GM23338 (cell line): Measurements from ENCODE around the gene CDH23. TPM values are rescaled to one million over a fixed set of nuclear protein-coding genes. Genes with fewer than 3 reads are reported as not detected.

ENCODE experiments used
- ATAC-seq: fragments of 200-7000 bp; cut with Tn5 transposase; 3 replicates; pipeline ENCODE4 v1.9.1; 2020
- DNase-seq: peaks from one replicate; pipeline ENCODE4 v3.0.0-alpha.2; 2015; ENCODE audit warnings: low spot score
- H2AFZ ChIP-seq: fragments of 200-600 bp; sonication (generic); 2 replicates; pipeline ENCODE4 v1.8.0; 2016; ENCODE audit warnings: antibody characterized with exemption, mild to moderate bottlenecking, moderate library complexity
- H3F3A ChIP-seq: fragments of 200-600 bp; sonication (generic); replicated peaks from 2 replicates; pipeline ENCODE4 v1.8.0; 2017; ENCODE audit warnings: antibody characterized with exemption, mixed run types, low read depth
- H3K27ac ChIP-seq: fragments of 200-600 bp; sonication (generic); 2 replicates; pipeline ENCODE4 v1.6.1; 2016; ENCODE audit warnings: low read depth
- H3K27me3 ChIP-seq: fragments of 200-600 bp; sonication (generic); 2 replicates; pipeline ENCODE4 v1.8.0; 2016; ENCODE audit warnings: mild to moderate bottlenecking, mixed run types, moderate library complexity; ENCODE audit not compliant: insufficient read depth
- H3K36me3 ChIP-seq: fragments of 200-600 bp; sonication (generic); 2 replicates; pipeline ENCODE4 v1.8.0; 2016; ENCODE audit warnings: mild to moderate bottlenecking; ENCODE audit not compliant: insufficient read depth
- H3K4me1 ChIP-seq: fragments of 200-600 bp; sonication (generic); 2 replicates; pipeline ENCODE4 v1.8.0; 2016; ENCODE audit warnings: mild to moderate bottlenecking, moderate library complexity; ENCODE audit not compliant: insufficient read depth
- H3K4me2 ChIP-seq: fragments of 200-600 bp; sonication (generic); 2 replicates; pipeline ENCODE4 v1.7.1; 2017; ENCODE audit warnings: mixed run types
- H3K4me3 ChIP-seq: fragments of 200-600 bp; sonication (generic); 2 replicates; pipeline ENCODE4 v1.6.1; 2016; ENCODE audit warnings: mixed run types
- H3K79me2 ChIP-seq: fragments of 200-600 bp; sonication (generic); replicated peaks from 2 replicates; pipeline ENCODE4 v1.8.0; 2017; ENCODE audit warnings: mild to moderate bottlenecking; ENCODE audit not compliant: insufficient read depth
- H3K9me2 ChIP-seq: fragments of 200-600 bp; sonication (generic); 2 replicates; pipeline ENCODE4 v1.8.0; 2017; ENCODE audit not compliant: insufficient read depth
- H4K20me1 ChIP-seq: fragments of 200-600 bp; sonication (generic); replicated peaks from 2 replicates; pipeline ENCODE4 v1.8.0; 2017; ENCODE audit warnings: mild to moderate bottlenecking; ENCODE audit not compliant: insufficient read depth
- H3K27ac Mint-ChIP-seq: 2 replicates; pipeline ENCODE4 v1.8.0; 2020; ENCODE audit warnings: inconsistent platforms, mild to moderate bottlenecking, moderate library complexity, mixed read lengths
- H3K27me3 Mint-ChIP-seq: 3 replicates; pipeline ENCODE4 v1.8.0; 2022; ENCODE audit warnings: low read depth, mild to moderate bottlenecking, moderate library complexity, mixed read lengths, inconsistent platforms; ENCODE audit not compliant: insufficient read depth, poor library complexity
- H3K36me3 Mint-ChIP-seq: 3 replicates; pipeline ENCODE4 v1.8.0; 2021; ENCODE audit warnings: low read depth, mild to moderate bottlenecking, inconsistent platforms, moderate library complexity, mixed read lengths
- H3K4me1 Mint-ChIP-seq: 3 replicates; pipeline ENCODE4 v1.8.0; 2020; ENCODE audit warnings: mild to moderate bottlenecking, inconsistent platforms, mixed read lengths
- H3K4me3 Mint-ChIP-seq: 3 replicates; pipeline ENCODE4 v1.8.0; 2021; ENCODE audit warnings: moderate library complexity, mild to moderate bottlenecking, inconsistent platforms, mixed read lengths
- H3K9me3 Mint-ChIP-seq: 3 replicates; pipeline ENCODE4 v1.8.0; 2020; ENCODE audit warnings: moderate library complexity, mild to moderate bottlenecking, inconsistent platforms, mixed read lengths
- CREB1 ChIP-seq: fragments of 250-450 bp; sonication (Bioruptor Pico); IDR thresholded peaks from 2 replicates; pipeline ENCODE4 v1.5.0; 2020; ENCODE audit warnings: low read depth, mild to moderate bottlenecking, moderate library complexity
- EZH2 ChIP-seq: fragments of 200-600 bp; sonication (generic); IDR thresholded peaks from one replicate; pipeline ENCODE4 v1.8.0; 2017; ENCODE audit warnings: antibody characterized with exemption, mild to moderate bottlenecking, low read depth; ENCODE audit not compliant: unreplicated experiment
- EZH2phosphoT487 ChIP-seq: fragments of 200-600 bp; sonication (generic); IDR thresholded peaks from one replicate; pipeline ENCODE4 v1.8.1; 2018; ENCODE audit warnings: antibody characterized with exemption; ENCODE audit not compliant: unreplicated experiment
- JUNB ChIP-seq: IDR thresholded peaks from one replicate; pipeline ENCODE4 v1.6.1; 2016; ENCODE audit warnings: antibody characterized with exemption; ENCODE audit not compliant: unreplicated experiment
- NANOG ChIP-seq: IDR thresholded peaks from 2 replicates; pipeline ENCODE4 v1.6.1; 2016; ENCODE audit warnings: antibody characterized with exemption, borderline replicate concordance
- POLR2AphosphoS5 ChIP-seq: IDR thresholded peaks from 2 replicates; pipeline ENCODE4 v1.6.1; 2016; ENCODE audit warnings: antibody characterized with exemption, low read depth
- STAT1 ChIP-seq: IDR thresholded peaks from one replicate; pipeline ENCODE4 v1.6.1; 2016; ENCODE audit warnings: antibody characterized with exemption; ENCODE audit not compliant: unreplicated experiment
- ZNF114 ChIP-seq: fragments of 250-450 bp; sonication (Bioruptor Pico); IDR thresholded peaks from 2 replicates; pipeline ENCODE4 v1.5.0; 2020; ENCODE audit warnings: mild to moderate bottlenecking, moderate library complexity
- ZNF331 ChIP-seq: fragments of 250-450 bp; sonication (Bioruptor Pico); IDR thresholded peaks from 2 replicates; pipeline ENCODE4 v1.5.0; 2020; ENCODE audit warnings: low read depth, mild to moderate bottlenecking, moderate library complexity
- polyA plus RNA-seq: library from polyadenylated mRNA; unstranded; fragments of >200 nt; fragmentation: Nextera tagmentation; extraction: Ambion mirVana; gene quantifications from 2 replicates; pipeline ENCODE4 v1.2.1, GENCODE V29; 2016
- total RNA-seq: library from RNA; depleted of rRNA; stranded (reverse); fragments of >200 nt; shearing (Covaris generic); gene quantifications from 2 replicates; pipeline ENCODE4 v1.2.3, GENCODE V29; 2014
- TF ChIP-seq, protein P1 (sequence below), 2 experiments: fragments of 200-600 bp in 1 of 2; sonication (generic) in 1 of 2; conservative IDR thresholded peaks; 2 replicates each; pipeline versions ENCODE4 v1.5.1 to v1.6.1; 2016 to 2017; ENCODE audit warnings: antibody characterized with exemption in 2 of 2, low read depth in 2 of 2, mild to moderate bottlenecking in 2 of 2, moderate library complexity in 1 of 2
- TF ChIP-seq, protein P2 (sequence below): IDR thresholded peaks from 2 replicates; pipeline ENCODE4 v1.6.1; 2016; ENCODE audit warnings: antibody characterized with exemption
- TF ChIP-seq, protein P3 (sequence below): fragments of 250-450 bp; sonication (Bioruptor Pico); IDR thresholded peaks from 2 replicates; pipeline ENCODE4 v1.5.0; 2020; ENCODE audit warnings: mild to moderate bottlenecking, moderate library complexity
- TF ChIP-seq, protein P4 (sequence below): IDR thresholded peaks from one replicate; pipeline ENCODE4 v1.6.1; 2018; ENCODE audit warnings: antibody characterized with exemption; ENCODE audit not compliant: unreplicated experiment

The CDH23 gene
- total and polyA plus RNA-seq, 2 experiments from 2014 or later, result 0.95 to 4.3 TPM

DNA sequence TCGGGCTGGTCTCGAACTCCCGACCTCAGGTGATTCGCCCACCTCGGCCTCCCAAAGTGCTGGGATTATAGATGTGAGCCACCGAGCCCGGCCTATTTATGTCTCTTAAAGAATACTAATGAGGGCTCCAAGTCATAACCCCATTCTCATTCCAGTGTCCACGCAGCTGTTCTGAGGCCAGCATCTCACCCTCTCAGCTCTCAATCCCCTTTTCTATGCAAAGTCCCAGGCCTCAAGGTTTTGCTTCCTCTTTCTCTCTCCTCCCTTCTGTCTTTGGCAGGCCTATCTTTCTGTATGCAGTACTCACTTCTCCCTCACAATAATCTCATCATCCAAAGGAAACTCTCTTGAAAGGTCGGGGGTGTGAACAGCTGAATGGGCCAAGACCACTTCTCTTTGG, 404.6 kb downstream of the CDH23 start:
- H3K4me3 Mint-ChIP-seq, result no peak overlapping the region
- no peaks in the 10 kb centered on the region for H3F3A ChIP-seq

More for the DNA sequence above, 404.6 kb downstream of the CDH23 start:
- H2AFZ ChIP-seq, result no peak overlapping the region
- H3K4me1 Mint-ChIP-seq, result peaks cover 3% of the 10 kb centered on the region; the same call in 2 of the 3 replicates
- no peak overlapping the region for H3K27ac Mint-ChIP-seq
- no peaks in the 10 kb centered on the region for H3K4me1 ChIP-seq
- H3K4me3 ChIP-seq, result no peak overlapping the region
- no peaks in the 10 kb centered on the region for H3K9me2 ChIP-seq
- peaks cover 3% of the 10 kb centered on the region; the same call in 1 of the 2 replicates for H3K27me3 ChIP-seq
- no peaks in the 10 kb centered on the region for H3K36me3 ChIP-seq
- ATAC-seq, result no peak
- no peak for TF ChIP-seq NANOG
- TF ChIP-seq EZH2phosphoT487, result no peak
- TF ChIP-seq ZNF114 (CRISPR knock-in tag), result no peak
- no peak for TF ChIP-seq ZNF331
- TF ChIP-seq, protein P1, sequence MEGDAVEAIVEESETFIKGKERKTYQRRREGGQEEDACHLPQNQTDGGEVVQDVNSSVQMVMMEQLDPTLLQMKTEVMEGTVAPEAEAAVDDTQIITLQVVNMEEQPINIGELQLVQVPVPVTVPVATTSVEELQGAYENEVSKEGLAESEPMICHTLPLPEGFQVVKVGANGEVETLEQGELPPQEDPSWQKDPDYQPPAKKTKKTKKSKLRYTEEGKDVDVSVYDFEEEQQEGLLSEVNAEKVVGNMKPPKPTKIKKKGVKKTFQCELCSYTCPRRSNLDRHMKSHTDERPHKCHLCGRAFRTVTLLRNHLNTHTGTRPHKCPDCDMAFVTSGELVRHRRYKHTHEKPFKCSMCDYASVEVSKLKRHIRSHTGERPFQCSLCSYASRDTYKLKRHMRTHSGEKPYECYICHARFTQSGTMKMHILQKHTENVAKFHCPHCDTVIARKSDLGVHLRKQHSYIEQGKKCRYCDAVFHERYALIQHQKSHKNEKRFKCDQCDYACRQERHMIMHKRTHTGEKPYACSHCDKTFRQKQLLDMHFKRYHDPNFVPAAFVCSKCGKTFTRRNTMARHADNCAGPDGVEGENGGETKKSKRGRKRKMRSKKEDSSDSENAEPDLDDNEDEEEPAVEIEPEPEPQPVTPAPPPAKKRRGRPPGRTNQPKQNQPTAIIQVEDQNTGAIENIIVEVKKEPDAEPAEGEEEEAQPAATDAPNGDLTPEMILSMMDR (conservative IDR thresholded peaks at IDR 0.05; ENCODE audit: low read depth in 2 of 2), result no peak
- TF ChIP-seq, protein P2, sequence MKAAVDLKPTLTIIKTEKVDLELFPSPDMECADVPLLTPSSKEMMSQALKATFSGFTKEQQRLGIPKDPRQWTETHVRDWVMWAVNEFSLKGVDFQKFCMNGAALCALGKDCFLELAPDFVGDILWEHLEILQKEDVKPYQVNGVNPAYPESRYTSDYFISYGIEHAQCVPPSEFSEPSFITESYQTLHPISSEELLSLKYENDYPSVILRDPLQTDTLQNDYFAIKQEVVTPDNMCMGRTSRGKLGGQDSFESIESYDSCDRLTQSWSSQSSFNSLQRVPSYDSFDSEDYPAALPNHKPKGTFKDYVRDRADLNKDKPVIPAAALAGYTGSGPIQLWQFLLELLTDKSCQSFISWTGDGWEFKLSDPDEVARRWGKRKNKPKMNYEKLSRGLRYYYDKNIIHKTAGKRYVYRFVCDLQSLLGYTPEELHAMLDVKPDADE, result no peak
- TF ChIP-seq, protein P3, sequence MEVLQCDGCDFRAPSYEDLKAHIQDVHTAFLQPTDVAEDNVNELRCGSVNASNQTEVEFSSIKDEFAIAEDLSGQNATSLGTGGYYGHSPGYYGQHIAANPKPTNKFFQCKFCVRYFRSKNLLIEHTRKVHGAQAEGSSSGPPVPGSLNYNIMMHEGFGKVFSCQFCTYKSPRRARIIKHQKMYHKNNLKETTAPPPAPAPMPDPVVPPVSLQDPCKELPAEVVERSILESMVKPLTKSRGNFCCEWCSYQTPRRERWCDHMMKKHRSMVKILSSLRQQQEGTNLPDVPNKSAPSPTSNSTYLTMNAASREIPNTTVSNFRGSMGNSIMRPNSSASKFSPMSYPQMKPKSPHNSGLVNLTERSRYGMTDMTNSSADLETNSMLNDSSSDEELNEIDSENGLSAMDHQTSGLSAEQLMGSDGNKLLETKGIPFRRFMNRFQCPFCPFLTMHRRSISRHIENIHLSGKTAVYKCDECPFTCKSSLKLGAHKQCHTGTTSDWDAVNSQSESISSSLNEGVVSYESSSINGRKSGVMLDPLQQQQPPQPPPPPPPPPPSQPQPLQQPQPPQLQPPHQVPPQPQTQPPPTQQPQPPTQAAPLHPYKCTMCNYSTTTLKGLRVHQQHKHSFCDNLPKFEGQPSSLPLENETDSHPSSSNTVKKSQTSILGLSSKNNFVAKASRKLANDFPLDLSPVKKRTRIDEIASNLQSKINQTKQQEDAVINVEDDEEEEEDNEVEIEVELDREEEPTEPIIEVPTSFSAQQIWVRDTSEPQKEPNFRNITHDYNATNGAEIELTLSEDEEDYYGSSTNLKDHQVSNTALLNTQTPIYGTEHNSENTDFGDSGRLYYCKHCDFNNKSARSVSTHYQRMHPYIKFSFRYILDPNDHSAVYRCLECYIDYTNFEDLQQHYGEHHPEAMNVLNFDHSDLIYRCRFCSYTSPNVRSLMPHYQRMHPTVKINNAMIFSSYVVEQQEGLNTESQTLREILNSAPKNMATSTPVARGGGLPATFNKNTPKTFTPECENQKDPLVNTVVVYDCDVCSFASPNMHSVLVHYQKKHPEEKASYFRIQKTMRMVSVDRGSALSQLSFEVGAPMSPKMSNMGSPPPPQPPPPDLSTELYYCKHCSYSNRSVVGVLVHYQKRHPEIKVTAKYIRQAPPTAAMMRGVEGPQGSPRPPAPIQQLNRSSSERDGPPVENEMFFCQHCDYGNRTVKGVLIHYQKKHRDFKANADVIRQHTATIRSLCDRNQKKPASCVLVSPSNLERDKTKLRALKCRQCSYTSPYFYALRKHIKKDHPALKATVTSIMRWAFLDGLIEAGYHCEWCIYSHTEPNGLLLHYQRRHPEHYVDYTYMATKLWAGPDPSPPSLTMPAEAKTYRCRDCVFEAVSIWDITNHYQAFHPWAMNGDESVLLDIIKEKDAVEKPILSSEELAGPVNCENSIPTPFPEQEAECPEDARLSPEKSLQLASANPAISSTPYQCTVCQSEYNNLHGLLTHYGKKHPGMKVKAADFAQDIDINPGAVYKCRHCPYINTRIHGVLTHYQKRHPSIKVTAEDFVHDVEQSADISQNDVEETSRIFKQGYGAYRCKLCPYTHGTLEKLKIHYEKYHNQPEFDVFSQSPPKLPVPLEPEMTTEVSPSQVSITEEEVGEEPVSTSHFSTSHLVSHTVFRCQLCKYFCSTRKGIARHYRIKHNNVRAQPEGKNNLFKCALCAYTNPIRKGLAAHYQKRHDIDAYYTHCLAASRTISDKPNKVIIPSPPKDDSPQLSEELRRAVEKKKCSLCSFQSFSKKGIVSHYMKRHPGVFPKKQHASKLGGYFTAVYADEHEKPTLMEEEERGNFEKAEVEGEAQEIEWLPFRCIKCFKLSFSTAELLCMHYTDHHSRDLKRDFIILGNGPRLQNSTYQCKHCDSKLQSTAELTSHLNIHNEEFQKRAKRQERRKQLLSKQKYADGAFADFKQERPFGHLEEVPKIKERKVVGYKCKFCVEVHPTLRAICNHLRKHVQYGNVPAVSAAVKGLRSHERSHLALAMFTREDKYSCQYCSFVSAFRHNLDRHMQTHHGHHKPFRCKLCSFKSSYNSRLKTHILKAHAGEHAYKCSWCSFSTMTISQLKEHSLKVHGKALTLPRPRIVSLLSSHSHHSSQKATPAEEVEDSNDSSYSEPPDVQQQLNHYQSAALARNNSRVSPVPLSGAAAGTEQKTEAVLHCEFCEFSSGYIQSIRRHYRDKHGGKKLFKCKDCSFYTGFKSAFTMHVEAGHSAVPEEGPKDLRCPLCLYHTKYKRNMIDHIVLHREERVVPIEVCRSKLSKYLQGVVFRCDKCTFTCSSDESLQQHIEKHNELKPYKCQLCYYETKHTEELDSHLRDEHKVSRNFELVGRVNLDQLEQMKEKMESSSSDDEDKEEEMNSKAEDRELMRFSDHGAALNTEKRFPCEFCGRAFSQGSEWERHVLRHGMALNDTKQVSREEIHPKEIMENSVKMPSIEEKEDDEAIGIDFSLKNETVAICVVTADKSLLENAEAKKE (CRISPR knock-in tag), result no peak
- TF ChIP-seq CREB1, result no peak
- no peak for TF ChIP-seq POLR2AphosphoS5
- TF ChIP-seq STAT1, result no peak
- TF ChIP-seq JUNB, result no peak
- TF ChIP-seq, protein P4, sequence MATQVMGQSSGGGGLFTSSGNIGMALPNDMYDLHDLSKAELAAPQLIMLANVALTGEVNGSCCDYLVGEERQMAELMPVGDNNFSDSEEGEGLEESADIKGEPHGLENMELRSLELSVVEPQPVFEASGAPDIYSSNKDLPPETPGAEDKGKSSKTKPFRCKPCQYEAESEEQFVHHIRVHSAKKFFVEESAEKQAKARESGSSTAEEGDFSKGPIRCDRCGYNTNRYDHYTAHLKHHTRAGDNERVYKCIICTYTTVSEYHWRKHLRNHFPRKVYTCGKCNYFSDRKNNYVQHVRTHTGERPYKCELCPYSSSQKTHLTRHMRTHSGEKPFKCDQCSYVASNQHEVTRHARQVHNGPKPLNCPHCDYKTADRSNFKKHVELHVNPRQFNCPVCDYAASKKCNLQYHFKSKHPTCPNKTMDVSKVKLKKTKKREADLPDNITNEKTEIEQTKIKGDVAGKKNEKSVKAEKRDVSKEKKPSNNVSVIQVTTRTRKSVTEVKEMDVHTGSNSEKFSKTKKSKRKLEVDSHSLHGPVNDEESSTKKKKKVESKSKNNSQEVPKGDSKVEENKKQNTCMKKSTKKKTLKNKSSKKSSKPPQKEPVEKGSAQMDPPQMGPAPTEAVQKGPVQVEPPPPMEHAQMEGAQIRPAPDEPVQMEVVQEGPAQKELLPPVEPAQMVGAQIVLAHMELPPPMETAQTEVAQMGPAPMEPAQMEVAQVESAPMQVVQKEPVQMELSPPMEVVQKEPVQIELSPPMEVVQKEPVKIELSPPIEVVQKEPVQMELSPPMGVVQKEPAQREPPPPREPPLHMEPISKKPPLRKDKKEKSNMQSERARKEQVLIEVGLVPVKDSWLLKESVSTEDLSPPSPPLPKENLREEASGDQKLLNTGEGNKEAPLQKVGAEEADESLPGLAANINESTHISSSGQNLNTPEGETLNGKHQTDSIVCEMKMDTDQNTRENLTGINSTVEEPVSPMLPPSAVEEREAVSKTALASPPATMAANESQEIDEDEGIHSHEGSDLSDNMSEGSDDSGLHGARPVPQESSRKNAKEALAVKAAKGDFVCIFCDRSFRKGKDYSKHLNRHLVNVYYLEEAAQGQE, result no peak
- no peak for TF ChIP-seq EZH2
- no peaks in the 10 kb centered on the region for H3K9me3 Mint-ChIP-seq
- no peaks in the 10 kb centered on the region for H3K36me3 Mint-ChIP-seq
- no peak overlapping the region for H3K4me2 ChIP-seq
- peaks cover 15% of the 10 kb centered on the region for H3K27me3 Mint-ChIP-seq
- no peak overlapping the region for H3K27ac ChIP-seq
- no peaks in the 10 kb centered on the region; the same call in 1 of the 2 replicates for H4K20me1 ChIP-seq
- no peaks in the 10 kb centered on the region for H3K79me2 ChIP-seq
- DNase-seq, result no peak
